K562 (cell line): ENCODE results near the gene ACSF3. TPM values are rescaled to one million over a fixed set of nuclear protein-coding genes. Genes with fewer than 3 reads are reported as not detected.

Source experiments
- ATAC-seq: fragments of 200-7000 bp; cut with Tn5 transposase; 3 replicates; pipeline ENCODE4 v1.9.1; 2020; ENCODE audit warnings: moderate library complexity
- BruUV-seq: library from RNA; stranded (reverse); fragments of 400-500 nt; replicated peaks from 2 replicates; lab custom pipeline; 2021; lab: Mats Ljungman, UMichigan
- CTCF ChIA-PET: fragments of 300-600 bp; formaldehyde crosslinking; extraction: SDS; loops from one replicate; lab custom pipeline; 2021; ENCODE audit warnings: low intra/inter-chr PET ratio; lab: Yijun Ruan, JAX
- POLR2A ChIA-PET: fragments of 300-600, 350-650 bp; sonication (Branson Sonifier 250); formaldehyde crosslinking; extraction: SDS; loops from one replicate; lab custom pipeline; 2021; ENCODE audit warnings: antibody characterized with exemption, inconsistent platforms; lab: Yijun Ruan, JAX
- DNase-seq, 4 experiments: peaks; one replicate each; pipeline versions ENCODE4 v3.0.0 to v3.0.0-alpha.2; 2011 to 2018; ENCODE audit warnings: low spot score in 3 of 4, mixed read lengths in 3 of 4; ENCODE audit errors: extremely low read depth in 1 of 4
- FAIRE-seq: peaks from 2 replicates; lab custom pipeline; 2011; peaks lifted over from hg19 to GRCh38; lab: Jason Lieb, UNC
- H2AFZ ChIP-seq: 2 replicates; pipeline ENCODE4 v1.6.0; 2011; ENCODE audit warnings: low read depth, low read length, control low read depth, inconsistent platforms
- H3K27ac ChIP-seq: fragments of 200-600 bp; 3 replicates; pipeline ENCODE4 v1.8.0; 2011; ENCODE audit warnings: low read depth, mild to moderate bottlenecking, control low read depth, inconsistent platforms, low read length, moderate library complexity, mixed read lengths; ENCODE audit errors: extremely low read depth
- H3K27me3 ChIP-seq, 2 experiments: fragments of 300-600 bp in 1 of 2; 2 replicates in 1 of 2; 3 replicates in 1 of 2; pipeline versions ENCODE4 v1.6.0 to v1.8.0; 2011; ENCODE audit warnings: inconsistent platforms in 2 of 2, low read length in 2 of 2, mild to moderate bottlenecking in 1 of 2, mixed read lengths in 1 of 2, moderate library complexity in 1 of 2; ENCODE audit not compliant: control insufficient read depth in 2 of 2, insufficient read depth in 2 of 2
- H3K36me3 ChIP-seq: fragments of 300-600 bp; 3 replicates; pipeline ENCODE4 v1.8.0; 2011; ENCODE audit warnings: mild to moderate bottlenecking, low read length, inconsistent platforms; ENCODE audit not compliant: control insufficient read depth, insufficient read depth
- H3K4me1 ChIP-seq, 2 experiments: fragments of 200-600 bp in 1 of 2; replicated peaks in 1 of 2; 2 replicates in 1 of 2; 3 replicates in 1 of 2; pipeline versions ENCODE4 v1.5.1 to v1.8.0; 2011; ENCODE audit warnings: inconsistent platforms in 2 of 2, low read length in 2 of 2, mild to moderate bottlenecking in 1 of 2, mixed read lengths in 1 of 2, moderate library complexity in 1 of 2; ENCODE audit not compliant: control insufficient read depth in 2 of 2, insufficient read depth in 2 of 2
- H3K4me2 ChIP-seq: 2 replicates; pipeline ENCODE4 v1.6.1; 2011; ENCODE audit warnings: low read length, control low read depth, inconsistent platforms, mixed read lengths; ENCODE audit not compliant: insufficient read depth
- H3K4me3 ChIP-seq: fragments of 200-600 bp; sonication (generic), shearing (Covaris generic); 2 replicates; pipeline ENCODE4 v1.5.1; 2016; ENCODE audit warnings: control low read depth, inconsistent platforms
- H3K79me2 ChIP-seq: fragments of 200-600 bp; 3 replicates; pipeline ENCODE4 v1.8.0; 2011; ENCODE audit warnings: low read length, inconsistent platforms; ENCODE audit not compliant: control insufficient read depth, insufficient read depth
- H3K9ac ChIP-seq, 2 experiments: 2 replicates each; pipeline versions ENCODE4 v1.6.0 to v1.6.1; 2011; ENCODE audit warnings: low read depth in 2 of 2, low read length in 2 of 2, control low read depth in 1 of 2, inconsistent platforms in 1 of 2, mild to moderate bottlenecking in 1 of 2, mixed read lengths in 1 of 2; ENCODE audit not compliant: insufficient read depth in 1 of 2
- H3K9me1 ChIP-seq: one replicate; pipeline ENCODE4 v1.6.0; 2011; ENCODE audit warnings: inconsistent platforms, mild to moderate bottlenecking, low read length, moderate library complexity; ENCODE audit not compliant: control insufficient read depth, insufficient read depth
- H3K9me3 ChIP-seq: replicated peaks from 2 replicates; pipeline ENCODE4 v1.5.1; 2011; ENCODE audit warnings: low read depth, low read length, inconsistent platforms; ENCODE audit not compliant: control insufficient read depth, insufficient read depth
- H4K20me1 ChIP-seq: replicated peaks from 2 replicates; pipeline ENCODE4 v1.6.1; 2011; ENCODE audit warnings: low read length, inconsistent platforms, mixed read lengths; ENCODE audit not compliant: control insufficient read depth, insufficient read depth
- HDAC2 ChIP-seq: fragments of 450-650 bp; IDR thresholded peaks from 2 replicates; pipeline ENCODE4 v1.6.1; 2016; ENCODE audit warnings: mild to moderate bottlenecking
- MTA3 ChIP-seq: fragments of 450-650 bp; formaldehyde crosslinking; IDR thresholded peaks from 2 replicates; pipeline ENCODE4 v1.6.1; 2017; ENCODE audit warnings: mild to moderate bottlenecking, borderline replicate concordance
- NRF1 ChIP-seq, 2 experiments: fragments of 450-650 bp; IDR thresholded peaks in 1 of 2; conservative IDR thresholded peaks in 1 of 2; 2 replicates each; pipeline ENCODE4 v1.6.1; 2014; ENCODE audit warnings: mild to moderate bottlenecking in 2 of 2
- SPI1 ChIP-seq: IDR thresholded peaks from 2 replicates; pipeline ENCODE4 v1.6.1; 2011; ENCODE audit warnings: low read depth, low read length, control low read depth, borderline replicate concordance
- ZNF583 ChIP-seq: fragments of 250-450 bp; sonication (Bioruptor Pico); IDR thresholded peaks from 2 replicates; pipeline ENCODE4 v1.4.0; 2020
- WGBS: fragments of 100-300 bp; shearing (Covaris generic); methylation state at CpG from one replicate; pipeline ENCODE4 v1.1.6; 2016; ENCODE audit warnings: low coverage, mixed read lengths; ENCODE audit not compliant: insufficient coverage; ENCODE audit errors: missing lambda C conversion rate; 5-methylcytosine and 5-hydroxymethylcytosine counted together
- in situ Hi-C: fragments of 300-500 bp; cut with MboI; formaldehyde crosslinking; loops from 4 replicates; pipeline ENCODE4 v1.15.0; 2018; ENCODE audit warnings: inconsistent platforms, mixed read lengths
- intact Hi-C: fragments of 100-400 bp; cut with micrococcal nuclease; formaldehyde crosslinking; loops from 2 replicates; pipeline ENCODE4 v1.14.2; 2022
- polyA plus RNA-seq, 8 experiments: library from polyadenylated mRNA; depleted of rRNA in 4 of 8; stranded (reverse) in 5 of 8; unstranded in 3 of 8; fragments of >200 nt; fragmentation: Nextera tagmentation in 2 of 8; fragmentation: Illumina TruSeq in 1 of 8; extraction: Ambion mirVana in 2 of 8; extraction: Trizol in 1 of 8; gene quantifications; 2 replicates each; pipeline versions ENCODE4 v1.2.1 to v1.2.3, GENCODE V29; 2011 to 2014; ENCODE audit warnings: inconsistent platforms in 1 of 8, missing spikeins in 1 of 8
- total RNA-seq, 7 experiments: library from RNA; depleted of rRNA in 6 of 7; stranded (reverse); fragments of >200 nt in 6 of 7; fragmentation: Illumina TruSeq in 2 of 7; extraction: Trizol in 2 of 7; gene quantifications; 2 replicates each; pipeline versions ENCODE4 v1.2.1 to v1.2.3, GENCODE V29; 2011 to 2021; ENCODE audit warnings: low replicate concordance in 1 of 7
- TF ChIP-seq, protein P1 (sequence below), 2 experiments: fragments of 450-650 bp; IDR thresholded peaks; 2 replicates each; pipeline ENCODE4 v1.6.1; 2018; ENCODE audit warnings: mild to moderate bottlenecking in 2 of 2, low read depth in 1 of 2; ENCODE audit not compliant: partially characterized antibody in 2 of 2
- TF ChIP-seq, protein P2 (sequence below), 3 experiments: fragments of 200-800 bp in 1 of 3; sonication (Bioruptor generic) in 1 of 3; sonication (generic) in 1 of 3; formaldehyde crosslinking in 1 of 3; IDR thresholded peaks; 2 replicates each; pipeline versions ENCODE4 v1.6.1 to v1.8.0; 2016 to 2022; ENCODE audit warnings: mild to moderate bottlenecking in 2 of 3, missing compliant biosample characterization in 2 of 3, missing genetic modification characterization in 2 of 3, missing genetic modification reagents in 1 of 3

ACSF3 gene
- total and polyA plus RNA-seq, 9 of the 15 experiments (the other 6 are each of a cell fraction or from before 2014, with no cell fraction given): 0.77 to 32.8 (median 14.7) TPM

DNA sequence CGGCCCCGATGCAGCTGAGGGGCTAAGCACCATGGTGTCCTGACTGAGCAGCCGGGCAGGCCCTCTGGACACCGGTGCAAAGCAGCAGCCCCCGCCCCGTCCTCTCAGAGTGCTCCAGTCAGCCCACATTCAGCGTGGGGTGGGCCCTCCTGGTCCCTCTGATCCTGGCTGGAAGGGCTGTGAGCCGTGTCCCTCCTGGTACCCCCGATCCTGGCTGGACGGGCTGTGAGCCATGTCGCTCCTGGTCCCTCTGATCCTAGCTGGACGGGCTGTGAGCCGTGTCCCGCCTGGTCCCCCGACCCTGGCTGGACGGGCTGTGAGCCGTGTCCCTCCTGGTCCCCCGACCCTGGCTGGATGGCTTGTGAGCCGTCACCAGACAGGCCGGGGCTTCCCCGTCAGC is 26.9 kb upstream of the ACSF3 start (continued):
- TF ChIP-seq, protein P1, sequence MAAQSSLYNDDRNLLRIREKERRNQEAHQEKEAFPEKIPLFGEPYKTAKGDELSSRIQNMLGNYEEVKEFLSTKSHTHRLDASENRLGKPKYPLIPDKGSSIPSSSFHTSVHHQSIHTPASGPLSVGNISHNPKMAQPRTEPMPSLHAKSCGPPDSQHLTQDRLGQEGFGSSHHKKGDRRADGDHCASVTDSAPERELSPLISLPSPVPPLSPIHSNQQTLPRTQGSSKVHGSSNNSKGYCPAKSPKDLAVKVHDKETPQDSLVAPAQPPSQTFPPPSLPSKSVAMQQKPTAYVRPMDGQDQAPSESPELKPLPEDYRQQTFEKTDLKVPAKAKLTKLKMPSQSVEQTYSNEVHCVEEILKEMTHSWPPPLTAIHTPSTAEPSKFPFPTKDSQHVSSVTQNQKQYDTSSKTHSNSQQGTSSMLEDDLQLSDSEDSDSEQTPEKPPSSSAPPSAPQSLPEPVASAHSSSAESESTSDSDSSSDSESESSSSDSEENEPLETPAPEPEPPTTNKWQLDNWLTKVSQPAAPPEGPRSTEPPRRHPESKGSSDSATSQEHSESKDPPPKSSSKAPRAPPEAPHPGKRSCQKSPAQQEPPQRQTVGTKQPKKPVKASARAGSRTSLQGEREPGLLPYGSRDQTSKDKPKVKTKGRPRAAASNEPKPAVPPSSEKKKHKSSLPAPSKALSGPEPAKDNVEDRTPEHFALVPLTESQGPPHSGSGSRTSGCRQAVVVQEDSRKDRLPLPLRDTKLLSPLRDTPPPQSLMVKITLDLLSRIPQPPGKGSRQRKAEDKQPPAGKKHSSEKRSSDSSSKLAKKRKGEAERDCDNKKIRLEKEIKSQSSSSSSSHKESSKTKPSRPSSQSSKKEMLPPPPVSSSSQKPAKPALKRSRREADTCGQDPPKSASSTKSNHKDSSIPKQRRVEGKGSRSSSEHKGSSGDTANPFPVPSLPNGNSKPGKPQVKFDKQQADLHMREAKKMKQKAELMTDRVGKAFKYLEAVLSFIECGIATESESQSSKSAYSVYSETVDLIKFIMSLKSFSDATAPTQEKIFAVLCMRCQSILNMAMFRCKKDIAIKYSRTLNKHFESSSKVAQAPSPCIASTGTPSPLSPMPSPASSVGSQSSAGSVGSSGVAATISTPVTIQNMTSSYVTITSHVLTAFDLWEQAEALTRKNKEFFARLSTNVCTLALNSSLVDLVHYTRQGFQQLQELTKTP (IDR thresholded peaks at IDR 0.05; ENCODE audit: low read depth in 1 of 2, partially characterized antibody in 2 of 2): no peak
- no peak for TF ChIP-seq SPI1
- TF ChIP-seq ZNF583 (CRISPR knock-in tag): no peak
- no peak for TF ChIP-seq MTA3

DNA sequence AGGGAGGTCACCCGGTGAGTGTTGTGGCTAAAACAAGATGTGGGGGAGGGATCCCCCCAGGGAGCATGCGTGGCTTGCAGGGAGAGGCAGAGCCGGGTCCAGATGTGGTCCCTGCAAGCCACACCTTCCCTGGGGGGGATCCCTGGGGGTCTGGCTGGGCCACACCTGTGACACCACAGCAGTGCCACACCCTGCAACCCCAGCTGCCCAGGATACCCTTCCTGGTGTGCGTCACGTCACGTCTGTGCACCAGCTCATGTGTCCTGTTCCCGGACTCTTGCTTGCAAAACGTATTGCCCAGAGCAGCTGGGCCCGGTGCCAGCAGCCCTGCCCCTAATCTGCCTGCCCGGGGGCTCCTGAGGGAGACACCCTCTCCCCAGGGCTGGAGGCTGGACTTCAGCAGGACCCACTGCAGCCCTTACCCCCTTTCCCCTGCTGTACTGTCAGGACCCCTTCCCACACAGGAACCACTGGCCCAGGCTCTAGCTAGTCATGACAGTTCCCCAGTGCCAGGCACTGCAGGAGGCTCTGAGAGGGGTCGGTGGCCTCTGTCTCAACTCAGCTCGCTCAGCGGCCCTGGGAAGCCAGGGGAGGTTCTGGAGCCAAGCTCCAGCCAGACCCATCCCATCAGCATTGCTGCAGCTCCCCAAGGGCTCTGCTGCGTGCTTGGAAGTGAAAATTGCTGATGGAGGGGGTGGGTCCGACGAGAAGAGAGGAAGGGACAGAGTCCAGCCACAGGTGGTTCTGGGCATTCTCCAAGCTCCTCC is 25.8 kb upstream of the ACSF3 start:
- in situ Hi-C loops (no loop called here), intact Hi-C loops (no loop called here)
- Histone ChIP-seq H3K9me3 (no peaks in the 10 kb centered on the region), H3K36me3 (no peaks in the 10 kb centered on the region), H3K4me1 (peaks cover 0 to 69% of the 10 kb centered on the region in 2 experiments; a peak in 3 of 5 replicates), H3K9me1 (no peaks in the 10 kb centered on the region), H2AFZ (no peak overlapping the region), H3K79me2 (no peaks in the 10 kb centered on the region), H3K4me2 (no peak overlapping the region), H3K27ac (no peak overlapping the region), H3K4me3 (no peak overlapping the region), H4K20me1 (no peaks in the 10 kb centered on the region), H3K9ac (no peak overlapping the region), H3K27me3 (peaks cover 8 to 41% of the 10 kb centered on the region in 2 experiments; a peak in 4 of 5 replicates)
- FAIRE-seq (no peak), ATAC-seq (no peak), DNase-seq (no peak)
- POLR2A ChIA-PET: interaction anchor here (0.5 to 0.9 kb wide), 5 partner anchors 10 to 224 kb away, joined by 3 to 4 read pairs (median 3); no protein-coding TSS in a partner anchor
- BruUV-seq: no TSS peak
- CTCF ChIA-PET: no interaction called here
- peak; percentile 75 to 79 for TF ChIP-seq NRF1 (conservative IDR thresholded peaks at IDR 0.05 in 1 of 2, IDR thresholded peaks at IDR 0.05 in 1 of 2)
- TF ChIP-seq, protein P2, sequence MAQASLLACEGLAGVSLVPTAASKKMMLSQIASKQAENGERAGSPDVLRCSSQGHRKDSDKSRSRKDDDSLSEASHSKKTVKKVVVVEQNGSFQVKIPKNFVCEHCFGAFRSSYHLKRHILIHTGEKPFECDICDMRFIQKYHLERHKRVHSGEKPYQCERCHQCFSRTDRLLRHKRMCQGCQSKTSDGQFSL (CRISPR knock-in tag; IDR thresholded peaks at IDR 0.05): no peak
- TF ChIP-seq, protein P2 (tag; IDR thresholded peaks at IDR 0.05): no peak
- TF ChIP-seq HDAC2: no peak
- 4% methylated on average over 16 of the region's 16 CpGs for WGBS
